HEK293 (cell line): ENCODE measurements around the gene CAPRIN1.
A peak's percentile ranks its signal among the peaks of the same experiment; 100 is the strongest.

ENCODE experiments used
- CTCF ChIA-PET: fragments of 350-600 bp; formaldehyde crosslinking; extraction: SDS; loops from one replicate; lab custom pipeline; 2021; ENCODE audit warnings: antibody characterized with exemption; lab: Yijun Ruan, JAX
- POLR2A ChIA-PET: fragments of 300-600 bp; formaldehyde crosslinking; extraction: SDS; loops from one replicate; lab custom pipeline; 2020; ENCODE audit warnings: antibody characterized with exemption, inconsistent platforms; lab: Yijun Ruan, JAX
- H3K27ac ChIP-seq: fragments of 200-500 bp; sonication (Bioruptor generic); 2 replicates; pipeline ENCODE4 v1.5.1; 2014; ENCODE audit warnings: low read depth, low read length, control low read depth, inconsistent platforms; ENCODE audit errors: extremely low read depth
- H3K36me3 ChIP-seq, 2 experiments: fragments of 200-500 bp in 1 of 2; sonication (Bioruptor generic) in 1 of 2; 1 replicate in 1 of 2; 2 replicates in 1 of 2; pipeline ENCODE4 v1.5.1; 2014 to 2017; ENCODE audit warnings: inconsistent platforms in 2 of 2, low read length in 2 of 2; ENCODE audit not compliant: control insufficient read depth in 2 of 2, insufficient read depth in 1 of 2
- H3K4me1 ChIP-seq: fragments of 200-500 bp; sonication (Bioruptor generic); 2 replicates; pipeline ENCODE4 v1.5.1; 2014; ENCODE audit warnings: mild to moderate bottlenecking, low read length, inconsistent platforms; ENCODE audit not compliant: control insufficient read depth, insufficient read depth
- H3K4me3 ChIP-seq: 2 replicates; pipeline ENCODE4 v1.5.1; 2011; ENCODE audit warnings: low read depth, mild to moderate bottlenecking, control low read depth, low read length, moderate library complexity
- H3K9me3 ChIP-seq: fragments of 200-500 bp; sonication (Bioruptor generic); 2 replicates; pipeline ENCODE4 v1.5.1; 2014; ENCODE audit warnings: low read depth, low read length, inconsistent platforms; ENCODE audit not compliant: control insufficient read depth, insufficient read depth
- BCL6B ChIP-seq: fragments of 450-650 bp; formaldehyde crosslinking; IDR thresholded peaks from 2 replicates; pipeline ENCODE4 v1.5.1; 2017; ENCODE audit warnings: missing biosample characterization, missing genetic modification characterization
- GFI1B ChIP-seq: fragments of 450-650 bp; formaldehyde crosslinking; IDR thresholded peaks from 2 replicates; pipeline ENCODE4 v1.5.1; 2016; ENCODE audit warnings: missing biosample characterization, missing genetic modification characterization
- HIC1 ChIP-seq: fragments of 450-650 bp; formaldehyde crosslinking; IDR thresholded peaks from 2 replicates; pipeline ENCODE4 v1.5.1; 2016; ENCODE audit warnings: missing biosample characterization, missing genetic modification characterization
- KLF10 ChIP-seq: fragments of 450-650 bp; IDR thresholded peaks from 2 replicates; pipeline ENCODE4 v1.5.1; 2018; ENCODE audit warnings: missing biosample characterization, mild to moderate bottlenecking, missing genetic modification characterization
- SCRT1 ChIP-seq: fragments of 450-650 bp; formaldehyde crosslinking; IDR thresholded peaks from 2 replicates; pipeline ENCODE4 v1.5.1; 2016; ENCODE audit warnings: missing biosample characterization, missing genetic modification characterization, borderline replicate concordance
- SETDB1 ChIP-seq: IDR thresholded peaks from one replicate; pipeline ENCODE4 v1.6.1; 2017; ENCODE audit warnings: mild to moderate bottlenecking, low read length, moderate library complexity, mixed read lengths; ENCODE audit not compliant: insufficient read length
- WT1 ChIP-seq: fragments of 450-650 bp; formaldehyde crosslinking; IDR thresholded peaks from 2 replicates; pipeline ENCODE4 v1.5.1; 2016; ENCODE audit warnings: missing biosample characterization, missing genetic modification characterization
- ZNF121 ChIP-seq: fragments of 450-650 bp; formaldehyde crosslinking; IDR thresholded peaks from 2 replicates; pipeline ENCODE4 v1.5.1; 2016; ENCODE audit warnings: missing biosample characterization, missing genetic modification characterization
- ZNF138 ChIP-seq: fragments of 450-650 bp; formaldehyde crosslinking; IDR thresholded peaks from 2 replicates; pipeline ENCODE4 v1.5.1; 2016; ENCODE audit warnings: missing biosample characterization, missing genetic modification characterization, borderline replicate concordance
- ZNF211 ChIP-seq: fragments of 450-650 bp; formaldehyde crosslinking; IDR thresholded peaks from 2 replicates; pipeline ENCODE4 v1.5.1; 2016; ENCODE audit warnings: low read depth, missing biosample characterization, missing genetic modification characterization
- ZNF223 ChIP-seq: fragments of 450-650 bp; formaldehyde crosslinking; IDR thresholded peaks from 2 replicates; pipeline ENCODE4 v1.5.1; 2016; ENCODE audit warnings: missing biosample characterization, missing genetic modification characterization
- ZNF274 ChIP-seq, 2 experiments: fragments of 200-500 bp in 1 of 2; fragments of 450-650 bp in 1 of 2; sonication (Bioruptor generic) in 1 of 2; formaldehyde crosslinking in 1 of 2; IDR thresholded peaks; 2 replicates each; pipeline versions ENCODE4 v1.5.1 to v1.6.1; 2014 to 2016; ENCODE audit warnings: borderline replicate concordance in 1 of 2, inconsistent platforms in 1 of 2, low read length in 1 of 2, missing biosample characterization in 1 of 2, missing genetic modification characterization in 1 of 2
- ZNF302 ChIP-seq: fragments of 450-650 bp; formaldehyde crosslinking; IDR thresholded peaks from 2 replicates; pipeline ENCODE4 v1.5.1; 2016; ENCODE audit warnings: missing biosample characterization, missing genetic modification characterization, low read depth
- ZNF350 ChIP-seq: fragments of 450-650 bp; formaldehyde crosslinking; IDR thresholded peaks from 2 replicates; pipeline ENCODE4 v1.5.0; 2017; ENCODE audit warnings: missing biosample characterization, mild to moderate bottlenecking, missing genetic modification characterization
- ZNF354C ChIP-seq: fragments of 450-650 bp; formaldehyde crosslinking; IDR thresholded peaks from 2 replicates; pipeline ENCODE4 v1.5.1; 2016; ENCODE audit warnings: missing biosample characterization, missing genetic modification characterization, low read depth, borderline replicate concordance
- ZNF391 ChIP-seq: fragments of 450-650 bp; formaldehyde crosslinking; IDR thresholded peaks from 2 replicates; pipeline ENCODE4 v1.5.1; 2016; ENCODE audit warnings: low read depth, missing biosample characterization, missing genetic modification characterization, borderline replicate concordance
- ZNF404 ChIP-seq: fragments of 450-650 bp; formaldehyde crosslinking; IDR thresholded peaks from 2 replicates; pipeline ENCODE4 v1.5.1; 2017; ENCODE audit warnings: missing biosample characterization, missing genetic modification characterization
- ZNF48 ChIP-seq: fragments of 450-650 bp; formaldehyde crosslinking; IDR thresholded peaks from 2 replicates; pipeline ENCODE4 v1.5.1; 2016; ENCODE audit warnings: missing biosample characterization, missing genetic modification characterization
- ZNF510 ChIP-seq: fragments of 450-650 bp; formaldehyde crosslinking; IDR thresholded peaks from 2 replicates; pipeline ENCODE4 v1.5.1; 2018; ENCODE audit warnings: mild to moderate bottlenecking, missing genetic modification characterization, missing biosample characterization; ENCODE audit not compliant: insufficient replicate concordance
- ZNF548 ChIP-seq: fragments of 450-650 bp; formaldehyde crosslinking; IDR thresholded peaks from 2 replicates; pipeline ENCODE4 v1.5.1; 2016; ENCODE audit warnings: missing biosample characterization, missing genetic modification characterization
- ZNF692 ChIP-seq: fragments of 450-650 bp; formaldehyde crosslinking; IDR thresholded peaks from 2 replicates; pipeline ENCODE4 v1.5.1; 2016; ENCODE audit warnings: missing biosample characterization, missing genetic modification characterization

The CAPRIN1 gene

GRCh38 chr11:34013898-34014571 is 37.5 kb upstream of the CAPRIN1 start (continued):
- no peak for TF ChIP-seq ZNF302
- TF ChIP-seq ZNF548 (tag by site-specific recombination) = no peak

- ChIA-PET CTCF (interaction anchor here (0.6 kb wide), 1 partner anchor 451 kb away, joined by 3 read pairs; no protein-coding TSS in a partner anchor), POLR2A (no interaction called here)
- Histone ChIP-seq H3K9me3 (no peaks in the 10 kb centered on the region), H3K4me1 (no peaks in the 10 kb centered on the region), H3K4me3 (no peak overlapping the region), H3K36me3 (no peaks in the 10 kb centered on the region), H3K27ac (no peak overlapping the region)
- TF ChIP-seq ZNF138 (tag by site-specific recombination) = no peak
- TF ChIP-seq SETDB1 = peak; percentile 33
These were observed 29.4 kb upstream of the CAPRIN1 start for GRCh38 chr11:34021977-34022735.

GRCh38 chr11:34026432-34026831 is 25.1 kb upstream of the CAPRIN1 start:
- TF ChIP-seq BCL6B (tag by site-specific recombination) = no peak
- TF ChIP-seq KLF10 = no peak
- no peak for TF ChIP-seq WT1 (tag by site-specific recombination)
- TF ChIP-seq ZNF274 (IDR thresholded peaks at IDR 0.05; ENCODE audit: low read length) = no peak
- no peak for TF ChIP-seq ZNF274 (tag by site-specific recombination; IDR thresholded peaks at IDR 0.05; ENCODE audit: borderline replicate concordance)
- TF ChIP-seq ZNF391 (tag by site-specific recombination) = no peak
- TF ChIP-seq GFI1B (tag by site-specific recombination) = no peak
- TF ChIP-seq ZNF510 (tag by site-specific recombination) = no peak
- Histone ChIP-seq H3K4me1 (no peaks in the 10 kb centered on the region), H3K27ac (no peak overlapping the region), H3K4me3 (no peak overlapping the region), H3K9me3 (no peaks in the 10 kb centered on the region), H3K36me3 (no peaks in the 10 kb centered on the region)
- ChIA-PET CTCF (no interaction called here), POLR2A (no interaction called here)

GRCh38 chr11:34027516-34028408 is 23.8 kb upstream of the CAPRIN1 start:
- CTCF ChIA-PET = interaction anchor here (1.8 kb wide), 1 partner anchor 31 kb away, joined by 4 read pairs; no protein-coding TSS in a partner anchor
- TF ChIP-seq ZNF354C (tag by site-specific recombination) (no peak), ZNF391 (tag by site-specific recombination) (no peak), HIC1 (no peak), ZNF48 (tag by site-specific recombination) (no peak), ZNF692 (tag by site-specific recombination) (no peak), ZNF121 (tag by site-specific recombination) (no peak), ZNF223 (no peak), ZNF404 (tag by site-specific recombination) (no peak), ZNF350 (tag by site-specific recombination) (no peak), ZNF211 (tag by site-specific recombination) (no peak), SCRT1 (tag by site-specific recombination) (no peak)

More at GRCh38 chr11:34027516-34028408, 23.8 kb upstream of the CAPRIN1 start:
- Histone ChIP-seq H3K27ac (no peak overlapping the region), H3K36me3 (no peaks in the 10 kb centered on the region), H3K4me3 (no peak overlapping the region), H3K9me3 (no peaks in the 10 kb centered on the region), H3K4me1 (no peaks in the 10 kb centered on the region)
- POLR2A ChIA-PET = interaction anchor here (0.7 kb wide), 1 partner anchor 12 kb away, joined by 6 read pairs; no protein-coding TSS in a partner anchor
